Muscle of leg (tissue), 16 donors: Measurements from ENCODE around the gene TEAD2. TPM values are rescaled to one million over a fixed set of nuclear protein-coding genes. Genes with fewer than 3 reads are reported as not detected.

Source experiments
- DNase-seq: peaks from one replicate; pipeline ENCODE4 v3.0.0; 2013
- H3K27ac ChIP-seq: one replicate; pipeline ENCODE4 v1.5.1; 2013; ENCODE audit warnings: mild to moderate bottlenecking, low read length, control low read depth
- H3K27me3 ChIP-seq: one replicate; pipeline ENCODE4 v1.6.1; 2013; ENCODE audit warnings: low read length; ENCODE audit not compliant: control insufficient read depth, insufficient read depth
- H3K36me3 ChIP-seq: one replicate; pipeline ENCODE4 v1.6.1; 2013; ENCODE audit warnings: low read length; ENCODE audit not compliant: control insufficient read depth, insufficient read depth
- H3K4me1 ChIP-seq: one replicate; pipeline ENCODE4 v1.6.1; 2013; ENCODE audit warnings: low read length; ENCODE audit not compliant: control insufficient read depth, insufficient read depth
- H3K4me3 ChIP-seq: one replicate; pipeline ENCODE4 v1.5.1; 2013; ENCODE audit warnings: low read length, control low read depth
- H3K9me3 ChIP-seq: replicated peaks from 2 replicates; pipeline ENCODE4 v1.6.1; 2013; ENCODE audit warnings: low read depth, low read length; ENCODE audit not compliant: control insufficient read depth
- WGBS: methylation state at CpG from one replicate; pipeline ENCODE4 v1.1.5; 2013; ENCODE audit warnings: missing lambda C conversion rate; ENCODE audit not compliant: insufficient coverage; 5-methylcytosine and 5-hydroxymethylcytosine counted together
- long read RNA-seq, 11 donors: transcript quantifications; one replicate each; lab custom pipeline, GENCODE V29; 2026
- polyA plus RNA-seq, 8 donors: library from polyadenylated mRNA; unstranded; fragments of 120-200 nt; gene quantifications; one replicate each; pipeline versions ENCODE4 v1.2.1 to v1.2.3, GENCODE V29; 2013; ENCODE audit warnings: inconsistent platforms in 1 of 8, low replicate concordance in 1 of 8; ENCODE audit not compliant: insufficient read length in 8 of 8, insufficient read depth in 1 of 8
- total RNA-seq: library from RNA; stranded (reverse); fragments of 120-200 nt; gene quantifications from one replicate; pipeline ENCODE4 v1.2.4, GENCODE V29; 2013

The TEAD2 gene
- total RNA-seq, result 43.0 TPM
- polyA plus RNA-seq, result 10 to 100 TPM; 56.7 to 82.6 (median 74.2) TPM
- long read RNA-seq, donor 1, partial matches to known transcripts, result 0 of 3 reads
- long read RNA-seq, donor 1, other reads (novel, unspliced or antisense), result 0 of 3 reads
- long read RNA-seq, donor 2, result 0 reads
- long read RNA-seq, donor 3, partial matches to known transcripts, result 0 of 6 reads
- long read RNA-seq, donor 3, other reads (novel, unspliced or antisense), result 0 of 6 reads
- long read RNA-seq, donor 4, partial matches to known transcripts, result 20 of 22 reads
- long read RNA-seq, donor 4, other reads (novel, unspliced or antisense), result 0 of 22 reads
- long read RNA-seq, donor 5, transcript TEAD2-201 (12 exons, 2,164 nt), result major isoform, 10 of 57 reads
- long read RNA-seq, donor 5, transcript TEAD2-202 (11 exons, 2,440 nt), result minor isoform, 5 of 57 reads
- long read RNA-seq, donor 5, partial matches to known transcripts, result 41 of 57 reads
- long read RNA-seq, donor 5, other reads (novel, unspliced or antisense), result 0 of 57 reads
- long read RNA-seq, donor 6, transcript TEAD2-201 (12 exons, 2,164 nt), result major isoform, 6 of 47 reads
- long read RNA-seq, donor 6, partial matches to known transcripts, result 37 of 47 reads
- long read RNA-seq, donor 6, other reads (novel, unspliced or antisense), result 0 of 47 reads
- long read RNA-seq, donor 7, partial matches to known transcripts, result 49 of 53 reads
- long read RNA-seq, donor 7, other reads (novel, unspliced or antisense), result 0 of 53 reads
- long read RNA-seq, donor 8, partial matches to known transcripts, result 23 of 24 reads
- long read RNA-seq, donor 8, other reads (novel, unspliced or antisense), result 0 of 24 reads
- long read RNA-seq, donor 9, partial matches to known transcripts, result 1,870 of 3,232 reads
- long read RNA-seq, donor 9, other reads (novel, unspliced or antisense), result 1,355 of 3,232 reads
- long read RNA-seq, donor 10, partial matches to known transcripts, result 24 of 32 reads
- long read RNA-seq, donor 10, other reads (novel, unspliced or antisense), result 0 of 32 reads
- long read RNA-seq, donor 11, partial matches to known transcripts, result 22 of 26 reads
- long read RNA-seq, donor 11, other reads (novel, unspliced or antisense), result 0 of 26 reads

DNA sequence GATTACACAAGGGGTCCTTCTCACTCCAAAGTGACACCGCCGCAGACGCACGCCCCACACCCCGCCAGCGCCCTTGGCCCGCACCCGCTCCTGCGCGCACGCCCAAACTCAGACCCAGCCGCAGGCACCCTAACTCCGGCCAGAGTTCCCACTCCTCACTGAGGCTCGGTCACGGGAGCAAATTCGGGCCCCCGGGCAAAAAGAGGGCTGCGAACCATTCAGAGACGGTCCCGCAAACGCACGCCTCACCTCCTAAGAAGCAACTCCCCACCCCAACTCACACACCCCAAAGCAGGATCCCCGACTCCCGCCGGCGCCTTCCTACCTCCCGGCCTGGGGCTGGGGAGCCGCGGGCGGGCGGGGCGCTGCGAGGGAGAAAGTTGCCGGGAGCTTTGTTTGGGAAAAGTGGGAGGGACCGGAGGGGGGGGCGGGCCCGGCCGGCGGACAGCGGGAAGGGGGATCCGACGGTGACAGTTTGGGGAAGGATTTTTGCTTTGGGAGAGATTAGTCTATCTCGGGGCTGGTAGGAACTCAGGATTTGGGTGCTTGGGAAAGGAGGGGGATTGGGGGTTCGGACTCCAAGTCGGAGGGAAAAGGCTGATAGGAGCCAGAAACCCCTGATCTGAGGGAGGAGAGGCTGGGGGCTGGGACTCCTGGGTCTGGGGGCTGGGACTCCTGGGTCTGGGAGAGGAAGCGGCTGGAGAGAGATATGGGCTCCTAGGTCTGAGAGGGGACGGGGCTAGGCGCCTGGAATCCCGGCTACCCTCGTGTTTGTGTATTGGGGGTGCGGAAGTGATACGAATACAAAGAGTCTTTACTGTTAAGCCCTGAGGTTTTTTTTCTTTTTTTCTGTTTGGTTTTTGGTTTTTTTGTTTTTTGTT is at the start of gene TEAD2:
TEAD2 (minus strand) TSS at position 369 of the 881 bp plus-strand sequence. CDS start 2,341 bp downstream, outside the sequence.
- under 1% methylated on average over 45 of the region's 52 CpGs for WGBS
- H3K4me1 ChIP-seq, result peaks cover 35% of the 10 kb centered on the region
- DNase-seq, result peak; percentile 93

DNA sequence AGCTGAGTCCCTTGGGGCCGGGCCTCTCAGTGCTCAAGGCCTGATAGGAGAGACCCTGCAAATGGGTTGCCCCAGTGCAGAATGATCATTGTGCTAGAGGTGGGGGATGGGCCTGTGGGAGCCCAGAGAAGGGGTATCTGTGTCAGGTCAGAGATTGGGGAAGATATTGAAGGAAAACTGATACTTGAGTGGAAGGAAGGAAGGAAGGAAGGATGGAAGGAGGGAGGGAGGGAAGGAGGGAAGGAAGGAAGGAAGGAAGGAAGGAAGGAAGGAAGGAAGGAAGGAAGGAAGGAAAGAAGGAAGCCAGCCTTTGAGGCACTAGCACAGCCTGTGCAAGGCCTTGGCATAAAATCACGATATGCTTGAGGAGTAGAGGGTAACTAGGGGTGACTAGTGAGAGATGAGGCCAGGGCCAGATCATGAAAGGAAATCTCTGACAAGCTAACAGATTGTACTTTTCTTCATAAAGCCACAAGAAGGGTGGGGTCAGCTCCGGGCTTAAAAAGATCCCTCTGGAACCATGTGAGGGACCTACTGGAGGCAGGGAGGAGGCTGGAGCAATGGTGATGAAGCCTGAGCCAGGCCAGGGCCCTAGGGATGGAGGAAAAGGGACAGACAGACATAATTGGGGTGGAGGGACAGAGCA is 49.6 kb upstream of the TEAD2 start:
- Histone ChIP-seq H3K4me1 (peaks cover 20% of the 10 kb centered on the region), H3K4me3 (no peak overlapping the region), H3K27me3 (peaks cover 7% of the 10 kb centered on the region), H3K36me3 (no peaks in the 10 kb centered on the region), H3K27ac (no peak overlapping the region), H3K9me3 (no peaks in the 10 kb centered on the region)
- WGBS, result 57% methylated on average over 2 of the region's 3 CpGs
- no peak for DNase-seq

More for the DNA sequence above, at the start of gene TEAD2:
- H3K4me3 ChIP-seq, result peak within 1 kb of the TSS; percentile 100
- H3K9me3 ChIP-seq, result no peaks in the 10 kb centered on the region
- peak within 1 kb of the TSS; percentile 96 for H3K27ac ChIP-seq
- H3K36me3 ChIP-seq, result peaks cover 24% of the 10 kb centered on the region
- peaks cover 2% of the 10 kb centered on the region for H3K27me3 ChIP-seq

DNA sequence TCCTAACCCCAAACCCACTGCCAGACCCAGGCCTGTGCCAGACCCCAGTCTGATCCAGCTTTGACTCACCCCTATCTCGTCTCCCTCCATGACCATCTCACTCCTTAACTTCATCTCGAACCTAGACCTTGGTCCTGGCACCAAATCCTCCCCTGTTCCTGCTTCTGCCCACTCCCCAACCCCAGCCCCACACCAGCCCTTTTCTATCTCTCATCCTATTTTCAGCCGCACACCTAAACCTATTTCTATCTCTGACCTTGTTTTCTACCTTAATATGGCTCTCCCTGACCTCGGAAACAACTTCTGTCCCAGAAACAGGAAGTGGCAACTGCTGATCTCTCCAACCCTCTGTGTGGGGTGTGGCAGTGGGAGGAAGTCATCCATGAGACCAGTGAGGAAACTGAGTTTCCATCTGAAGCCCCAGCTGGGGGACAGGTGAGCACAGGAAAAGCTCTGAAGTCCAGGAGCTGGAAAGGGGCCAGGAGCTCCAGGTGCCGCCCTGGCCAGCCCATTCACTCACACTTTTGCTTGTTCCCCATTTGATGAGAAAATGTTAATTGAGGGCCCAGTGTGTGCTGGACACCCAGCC is 47.3 kb upstream of the TEAD2 start:
- Histone ChIP-seq H3K27ac (no peak overlapping the region), H3K36me3 (no peaks in the 10 kb centered on the region), H3K4me3 (no peak overlapping the region), H3K27me3 (peaks cover 2% of the 10 kb centered on the region), H3K9me3 (no peaks in the 10 kb centered on the region), H3K4me1 (peaks cover 20% of the 10 kb centered on the region)
- DNase-seq, result peak; percentile 36
- WGBS, result 80% methylated on average over 3 of the region's 5 CpGs

DNA sequence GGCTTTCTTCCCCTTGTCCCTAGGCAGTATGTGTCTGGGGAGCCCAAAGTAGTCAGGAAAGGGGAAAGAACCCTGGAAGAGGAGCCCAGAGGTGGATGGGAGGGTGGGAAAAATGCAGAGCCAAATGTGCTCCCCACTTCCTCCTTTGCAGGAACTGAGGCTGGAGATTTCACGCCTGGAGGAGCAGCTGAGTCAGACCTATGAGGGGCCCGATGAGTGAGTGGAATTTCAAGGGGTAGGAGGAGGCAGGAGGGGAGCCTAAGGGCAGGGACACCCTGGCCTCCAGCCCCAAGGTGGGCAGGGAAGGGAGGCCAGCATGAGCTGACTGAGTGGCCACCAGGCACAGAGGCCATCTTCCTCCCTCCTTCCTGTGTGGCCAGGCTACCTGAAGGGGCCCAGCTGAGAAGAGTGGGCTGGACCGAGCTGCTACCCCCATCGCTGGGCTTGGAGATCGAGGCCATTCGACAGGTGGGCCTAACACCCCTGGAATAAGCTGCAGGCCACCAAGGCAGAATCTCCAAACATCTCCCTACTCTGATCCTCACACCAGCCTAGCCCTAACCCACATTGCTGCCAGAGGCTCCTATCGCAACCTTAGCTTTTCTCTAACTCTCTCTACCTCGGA is 46.7 kb upstream of the TEAD2 start:
- 60% methylated on average over 8 of the region's 8 CpGs for WGBS
- peaks cover 2% of the 10 kb centered on the region for H3K27me3 ChIP-seq
- H3K9me3 ChIP-seq, result no peaks in the 10 kb centered on the region
- H3K4me3 ChIP-seq, result no peak overlapping the region
- H3K36me3 ChIP-seq, result no peaks in the 10 kb centered on the region
- no peak for DNase-seq
- H3K27ac ChIP-seq, result no peak overlapping the region
- H3K4me1 ChIP-seq, result peaks cover 22% of the 10 kb centered on the region

DNA sequence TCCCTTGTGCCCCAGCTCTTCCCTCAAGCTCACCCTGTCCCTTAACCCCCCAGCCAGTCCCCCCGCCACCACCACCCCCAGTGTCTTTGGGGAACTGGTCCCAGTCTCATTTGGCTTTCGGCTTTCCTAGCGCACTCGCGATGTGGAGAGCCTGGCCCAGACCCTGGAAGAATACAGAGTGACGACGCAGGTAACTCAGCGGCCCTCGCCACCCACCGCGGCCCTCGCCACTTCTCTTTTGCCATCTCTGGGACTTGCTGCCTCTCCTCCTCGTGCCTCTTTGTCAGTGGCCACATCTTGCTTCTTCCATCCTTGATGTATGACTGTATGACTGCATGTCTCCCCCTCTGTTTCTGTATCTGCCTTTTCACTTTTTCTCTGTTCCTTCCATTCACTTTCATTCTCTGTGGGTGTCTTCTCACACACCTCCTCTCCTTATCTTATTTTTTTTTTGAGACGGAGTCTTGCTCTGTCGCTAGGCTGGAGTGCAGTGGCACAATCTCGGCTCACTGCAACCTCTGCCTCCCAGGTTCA is 45.3 kb upstream of the TEAD2 start:
- 85% methylated on average over 13 of the region's 16 CpGs for WGBS
- H3K4me3 ChIP-seq, result no peak overlapping the region

DNA sequence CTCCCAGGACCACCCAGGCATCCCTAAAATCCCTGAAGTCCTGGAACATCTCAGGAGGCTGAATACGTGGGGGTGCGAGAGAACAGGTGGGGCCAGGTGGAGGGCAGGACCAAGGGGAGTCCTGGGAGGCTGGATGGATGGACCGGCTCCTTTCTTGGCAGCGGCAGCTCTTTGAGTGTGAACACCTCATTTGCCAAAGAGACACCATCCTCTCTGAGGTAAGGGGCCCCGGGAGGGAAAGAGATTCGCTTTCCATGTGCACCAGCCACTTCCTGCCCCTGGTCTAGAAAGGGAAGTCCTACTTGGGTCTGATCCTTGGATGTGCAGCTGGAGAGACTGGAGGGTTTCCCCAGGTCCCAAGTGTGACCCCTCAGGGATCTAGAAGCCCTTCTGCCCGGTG is 44.9 kb upstream of the TEAD2 start:
- peaks cover 19% of the 10 kb centered on the region for H3K4me1 ChIP-seq
- 52% methylated on average over 5 of the region's 7 CpGs for WGBS
- no peaks in the 10 kb centered on the region for H3K9me3 ChIP-seq
- H3K36me3 ChIP-seq, result no peaks in the 10 kb centered on the region
- no peak overlapping the region for H3K4me3 ChIP-seq
- no peak for DNase-seq
- H3K27ac ChIP-seq, result no peak overlapping the region
- peaks cover 2% of the 10 kb centered on the region for H3K27me3 ChIP-seq

More for the DNA sequence above, 45.3 kb upstream of the TEAD2 start:
- Histone ChIP-seq H3K4me1 (peaks cover 20% of the 10 kb centered on the region), H3K27ac (no peak overlapping the region), H3K9me3 (no peaks in the 10 kb centered on the region), H3K36me3 (no peaks in the 10 kb centered on the region), H3K27me3 (peaks cover 2% of the 10 kb centered on the region)
- no peak for DNase-seq

DNA sequence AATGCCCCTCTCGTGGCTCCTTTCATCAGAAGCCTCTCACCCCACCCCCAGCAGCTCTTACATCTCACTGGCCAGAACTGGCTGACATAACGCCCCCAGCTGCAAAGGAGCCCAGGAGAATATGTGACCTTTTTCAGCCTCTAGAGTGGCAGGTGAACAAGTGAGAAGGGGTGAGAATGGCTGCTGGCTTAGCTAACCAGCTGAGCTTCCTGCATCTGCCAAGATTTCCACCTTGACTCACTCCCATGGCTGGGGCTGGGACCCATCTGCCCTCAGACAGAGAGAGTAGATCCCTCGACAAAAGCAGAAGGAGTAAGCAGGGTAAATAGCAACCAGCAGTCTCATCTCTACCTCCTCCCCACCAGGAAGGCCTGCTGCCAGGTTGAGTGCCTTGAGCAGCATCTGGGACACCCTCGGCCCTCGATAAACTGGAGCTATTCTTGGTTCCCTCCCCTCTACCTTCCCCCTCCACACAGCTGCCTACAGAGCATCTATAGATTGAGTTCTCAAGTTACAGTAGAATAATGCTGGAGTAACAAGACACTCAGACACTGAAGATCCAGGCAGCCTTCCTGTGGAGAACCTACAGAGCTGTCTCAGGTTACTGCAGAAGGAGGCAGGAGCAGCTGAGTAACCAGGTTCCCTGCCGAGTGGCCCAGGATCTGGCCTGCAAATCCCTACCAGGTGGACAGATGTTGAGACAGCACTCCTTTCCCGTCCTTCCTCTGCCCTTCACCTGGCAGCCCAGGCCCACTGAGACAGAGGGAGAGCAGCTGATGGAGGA is 41.4 kb upstream of the TEAD2 start:
- WGBS, result no CpG with 5 or more reads among the region's 7 CpGs

DNA sequence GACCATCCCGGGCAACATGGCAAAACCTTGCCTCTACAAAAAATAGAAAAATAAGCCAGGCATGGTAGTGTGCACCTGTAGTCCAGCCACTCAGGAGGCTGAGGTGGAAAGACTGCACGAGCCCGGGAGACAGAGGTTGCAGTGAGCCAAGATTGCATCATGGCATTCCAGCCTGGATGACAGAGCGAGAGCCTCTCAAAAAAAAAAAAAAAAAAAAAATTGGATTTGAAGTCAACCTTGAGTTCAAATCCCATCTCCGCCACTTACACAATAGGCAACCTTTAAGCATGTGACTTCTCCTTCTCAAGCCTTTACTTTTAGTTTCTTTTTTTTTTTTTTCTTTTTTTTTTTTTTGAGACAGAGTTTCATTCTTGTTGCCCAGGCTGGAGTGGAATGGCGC is 37.8 kb upstream of the TEAD2 start:
- Histone ChIP-seq H3K4me1 (peaks cover 19% of the 10 kb centered on the region), H3K27ac (no peak overlapping the region), H3K9me3 (no peaks in the 10 kb centered on the region), H3K27me3 (peaks cover 5% of the 10 kb centered on the region), H3K36me3 (no peaks in the 10 kb centered on the region), H3K4me3 (no peak overlapping the region)
- WGBS, result 100% methylated on average over 1 of the region's 6 CpGs
- no peak for DNase-seq

More for the DNA sequence above, 41.4 kb upstream of the TEAD2 start:
- Histone ChIP-seq H3K36me3 (no peaks in the 10 kb centered on the region), H3K27me3 (no peaks in the 10 kb centered on the region), H3K4me3 (no peak overlapping the region), H3K27ac (peak overlapping the region; percentile 17), H3K4me1 (peaks cover 16% of the 10 kb centered on the region), H3K9me3 (no peaks in the 10 kb centered on the region)
- DNase-seq, result peak; percentile 46
